Ecto neural progenitor cell (in vitro differentiated cells): ENCODE data around the gene RNF187.
A peak's percentile ranks its signal among the peaks of the same experiment; 100 is the strongest.
"Not testable (repeated sequence)": the region's sequence is repeated elsewhere in the genome, so short reads cannot be mapped to it uniquely, and the experiment has no call there.

Source experiments
- DNase-seq: peaks from one replicate; pipeline ENCODE4 v3.0.0-alpha.2; 2018; ENCODE audit warnings: low spot score

RNF187 gene

DNA sequence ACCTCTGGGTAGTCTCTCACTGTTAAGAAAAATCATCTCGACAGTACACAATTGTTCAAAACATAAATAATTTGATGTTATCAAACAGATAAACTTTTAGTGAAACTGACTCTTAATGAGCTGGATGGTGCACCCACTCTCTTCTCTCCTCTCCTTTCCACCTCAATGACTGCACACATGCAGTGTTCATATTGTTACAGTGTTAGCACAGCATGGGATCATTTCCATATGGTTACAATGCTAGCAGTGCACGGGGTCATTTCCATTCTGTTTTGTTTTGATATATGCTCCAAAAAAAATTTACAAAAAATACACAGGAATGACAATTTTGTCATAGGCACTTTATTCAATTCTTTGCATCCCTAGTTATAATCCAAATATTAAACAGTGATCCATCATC is 26.4 kb upstream of the RNF187 start:
- DNase-seq, result no peak

DNA sequence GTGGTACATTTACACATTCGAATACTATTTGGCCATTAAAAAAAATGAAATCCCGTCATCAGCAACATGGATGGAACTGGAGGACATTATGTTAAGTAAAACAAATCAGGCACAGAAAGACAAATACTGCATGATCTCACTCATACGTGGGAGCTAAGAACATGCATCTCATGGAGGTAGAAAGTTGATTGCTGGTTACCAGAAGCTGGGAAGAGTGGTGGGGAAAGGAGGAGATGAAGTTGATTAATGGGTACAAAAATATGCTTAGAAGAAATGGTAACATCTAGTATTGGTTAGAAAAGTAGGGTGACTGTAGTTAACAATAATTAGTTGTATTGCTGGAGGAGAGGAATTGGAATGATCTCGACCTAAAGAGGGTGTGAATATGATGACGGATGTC is 24.6 kb upstream of the RNF187 start:
- DNase-seq, result no peak

DNA sequence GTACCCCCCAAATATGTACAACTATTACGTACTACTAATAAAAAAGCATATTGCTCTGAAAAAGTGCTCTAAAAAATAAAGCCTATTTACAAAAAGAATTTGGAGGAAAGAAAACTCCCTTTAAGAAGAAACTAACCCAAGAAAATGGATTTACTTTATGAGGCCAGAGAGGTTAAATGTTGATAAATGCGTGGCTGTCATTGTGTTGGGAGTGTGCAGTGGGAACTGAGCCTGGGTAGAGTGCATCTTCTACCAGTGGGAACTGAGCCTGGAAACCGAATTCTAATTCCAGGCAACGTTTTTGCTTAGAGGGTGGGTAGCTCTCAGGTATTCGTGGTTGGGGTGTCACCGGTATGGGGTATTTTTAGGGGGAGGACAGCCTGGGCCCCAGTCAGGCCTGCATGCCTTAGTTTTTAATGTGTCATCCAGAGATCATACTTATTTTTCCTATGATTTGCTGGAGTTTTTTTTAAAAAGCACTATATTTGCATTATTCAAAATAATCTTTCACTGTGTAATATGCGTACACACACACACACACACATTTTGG is 24.1 kb upstream of the RNF187 start:
- no peak for DNase-seq

DNA sequence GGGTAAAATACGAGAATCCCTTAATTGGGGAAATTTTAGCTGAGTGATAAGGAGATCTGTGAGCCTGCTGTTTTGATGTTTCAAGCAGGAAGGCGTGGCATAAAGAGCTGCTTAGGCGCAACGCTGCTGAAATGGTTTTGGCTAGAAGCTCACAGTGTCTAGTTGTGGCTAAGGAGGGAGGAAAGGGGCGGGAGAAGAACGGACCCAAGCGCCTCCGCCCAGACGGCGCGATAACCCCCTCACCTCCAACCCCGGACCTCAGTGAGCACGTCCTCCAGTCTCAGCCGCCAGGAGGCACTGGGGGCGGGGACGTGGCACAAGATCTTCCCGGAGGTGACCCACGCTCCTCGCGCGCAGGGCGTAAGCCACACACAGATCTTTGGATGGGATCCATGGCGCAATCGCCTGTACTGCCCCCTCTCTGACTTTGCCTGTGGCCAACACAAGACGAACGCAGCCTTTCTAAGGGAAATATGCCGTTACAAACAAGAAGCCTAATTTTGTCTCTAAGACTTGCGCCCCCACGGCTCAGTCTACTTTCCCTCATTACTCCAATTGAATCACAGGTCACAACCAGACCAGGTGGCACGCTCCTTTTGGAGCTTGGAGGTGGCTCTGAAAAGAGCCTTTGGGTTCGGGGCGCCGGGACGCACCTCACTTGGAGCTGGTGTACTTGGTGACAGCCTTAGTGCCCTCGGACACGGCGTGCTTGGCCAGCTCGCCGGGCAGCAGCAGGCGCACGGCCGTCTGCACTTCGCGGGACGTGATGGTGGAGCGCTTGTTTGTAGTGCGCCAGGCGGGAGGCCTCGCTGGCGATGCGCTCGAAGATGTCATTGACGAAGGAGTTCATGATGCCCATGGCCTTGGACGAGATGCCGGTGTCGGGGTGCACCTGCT is 23.4 kb upstream of the RNF187 start:
- DNase-seq, result peak; percentile 83

DNA sequence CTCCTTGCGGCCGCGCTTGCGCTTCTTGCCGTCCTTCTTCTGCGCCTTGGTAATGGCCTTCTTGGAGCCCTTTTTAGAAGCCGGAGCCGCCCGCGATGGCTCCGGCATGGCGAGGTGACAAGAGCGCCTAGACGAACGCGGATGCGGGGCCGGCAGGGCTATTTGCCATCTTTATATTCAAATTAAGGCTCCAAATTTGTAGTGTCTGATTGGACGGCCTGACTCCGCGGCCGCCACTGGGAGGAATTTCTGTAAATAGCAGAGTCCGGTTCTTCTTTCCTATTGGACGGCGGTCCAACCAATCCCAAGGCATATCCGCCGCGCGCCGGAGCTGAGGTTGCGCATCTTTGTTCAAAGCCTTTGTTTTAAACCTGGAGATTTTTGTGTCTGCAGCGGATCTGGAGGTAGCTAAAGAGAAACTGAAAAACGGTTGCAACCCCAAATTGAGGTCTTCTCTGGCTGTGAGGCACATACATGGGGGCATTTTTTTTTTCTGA is 22.6 kb upstream of the RNF187 start:
- peak; percentile 93 for DNase-seq

DNA sequence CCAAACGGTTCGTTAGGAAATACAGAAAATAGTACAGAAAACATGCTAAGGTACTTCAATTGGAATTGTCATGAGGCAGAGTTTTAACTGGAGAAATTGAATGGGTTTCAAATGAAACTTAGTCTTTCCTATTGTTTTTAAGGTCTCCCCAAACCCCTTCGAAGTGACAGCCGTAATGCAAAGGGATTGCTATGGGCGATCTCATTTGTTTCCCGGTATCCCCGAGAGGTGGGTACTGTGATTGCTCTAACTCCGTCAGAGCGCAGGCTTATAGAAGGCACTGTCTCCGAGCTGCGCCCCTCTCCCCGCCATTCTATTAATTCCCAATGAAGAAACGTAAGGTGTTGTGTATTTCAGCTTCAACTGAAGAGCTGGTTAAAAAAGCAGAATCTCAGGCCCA is 22.0 kb upstream of the RNF187 start:
- DNase-seq, result no peak

DNA sequence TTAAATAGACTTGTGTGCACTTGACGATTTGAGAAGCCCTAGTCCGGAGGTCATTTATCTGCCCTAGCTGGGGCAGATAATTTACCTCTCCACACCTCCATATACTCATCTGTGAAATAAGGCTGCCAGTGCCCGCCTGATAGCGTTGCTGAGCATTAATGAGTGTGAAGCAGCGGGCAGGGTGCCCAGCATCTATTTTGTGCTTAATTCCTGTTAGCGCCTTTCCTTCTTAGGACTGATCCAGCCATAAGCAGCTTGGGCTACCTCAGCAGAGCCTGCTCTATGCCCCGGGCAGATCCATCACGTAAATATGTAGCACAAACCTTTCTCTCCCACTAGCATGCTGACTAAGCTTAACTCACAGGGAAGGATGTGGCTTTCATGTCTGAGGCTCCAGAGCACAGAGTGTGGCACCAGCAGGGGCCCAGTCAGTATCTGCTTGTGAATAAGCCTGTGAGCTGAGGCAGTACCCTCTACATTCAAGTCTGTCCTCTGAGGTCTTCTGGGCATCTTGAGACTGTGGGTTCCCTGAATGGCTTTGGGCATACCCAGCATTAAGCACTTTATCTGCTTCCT is 21.5 kb upstream of the RNF187 start:
- no peak for DNase-seq

DNA sequence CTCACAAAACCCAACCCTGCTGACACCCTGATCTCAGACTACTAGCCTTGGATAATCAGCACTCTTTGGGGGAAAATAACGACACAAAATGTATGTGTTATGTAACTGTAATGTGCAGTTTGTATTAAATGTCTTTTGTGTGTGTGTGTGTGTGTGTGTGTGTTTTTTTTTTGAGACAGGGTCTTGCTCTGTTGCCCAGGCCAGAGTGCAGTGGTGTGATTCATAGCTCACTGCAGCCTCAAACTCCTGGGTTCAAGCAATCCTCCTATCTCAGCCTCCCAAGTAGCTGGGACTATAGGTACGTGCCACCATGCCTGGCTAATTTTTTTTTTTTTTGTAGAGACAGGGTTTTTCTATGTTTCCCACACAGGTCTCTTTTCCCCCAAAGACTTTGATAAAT is 19.0 kb upstream of the RNF187 start:
- not testable (repeated sequence) for DNase-seq

DNA sequence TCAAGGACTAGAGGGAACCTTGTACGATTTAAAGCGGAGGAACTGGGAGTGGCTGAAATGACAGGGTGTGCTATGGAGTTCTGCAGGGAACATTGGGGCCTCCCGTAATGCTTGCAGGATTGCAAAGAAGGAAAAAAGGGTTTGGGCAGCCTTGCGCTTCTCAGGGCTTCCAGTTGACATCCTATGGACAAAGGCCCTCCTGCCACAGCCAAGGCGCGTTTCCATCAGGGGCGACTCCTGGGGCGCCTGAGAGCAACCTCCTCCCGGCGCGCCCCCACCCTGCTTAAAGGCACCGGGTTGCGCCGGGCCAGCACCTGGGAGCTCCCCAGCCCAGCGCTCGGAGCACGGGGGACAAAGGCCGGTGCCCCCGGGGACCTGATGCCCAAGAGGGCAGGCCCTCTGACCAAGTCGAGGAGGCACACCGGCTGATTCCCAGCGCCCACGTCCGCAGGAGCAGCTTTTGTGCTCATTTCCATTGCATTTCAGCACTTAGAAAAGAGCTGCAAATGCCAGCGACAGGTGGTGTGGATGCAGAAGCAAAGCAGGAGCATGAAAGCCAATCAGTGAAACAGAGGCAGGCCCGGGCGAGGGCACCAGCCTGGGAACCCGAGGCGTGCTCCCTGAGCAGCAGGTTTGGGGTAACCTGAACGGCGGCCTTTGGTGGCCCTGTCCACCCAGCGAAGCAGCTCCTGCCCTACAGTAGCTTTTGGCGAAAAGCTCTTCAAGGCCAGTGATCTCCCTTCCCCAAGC is 17.6 kb upstream of the RNF187 start:
- no peak for DNase-seq

DNA sequence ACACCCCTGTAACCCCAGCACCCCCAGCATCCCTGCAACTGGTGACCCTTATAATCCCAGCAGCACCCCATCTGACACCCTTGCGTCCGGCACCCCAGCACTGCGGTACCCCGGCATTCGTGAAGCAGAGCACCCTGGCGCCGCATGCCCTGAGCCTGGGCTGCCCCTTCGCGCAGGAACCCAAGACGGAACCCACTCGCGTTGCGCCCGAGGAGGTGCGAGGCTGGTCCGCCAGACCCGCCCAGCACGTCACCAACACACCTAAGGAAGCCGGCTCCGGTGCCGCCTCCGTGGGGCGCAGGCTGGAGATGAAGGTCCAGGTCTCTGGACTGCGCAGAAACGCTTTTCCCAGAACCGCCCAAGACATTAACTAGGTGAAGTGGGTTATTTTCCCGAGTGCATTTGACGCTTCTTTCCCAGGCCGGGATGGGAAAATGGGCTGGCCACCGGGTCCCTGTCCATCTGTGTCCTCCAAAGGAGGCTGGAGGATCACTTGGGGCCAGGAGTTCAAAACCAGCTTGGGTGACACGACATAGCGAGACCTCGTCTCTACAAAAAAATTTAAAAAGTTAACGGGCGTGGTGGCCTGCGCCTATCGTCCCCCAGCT is 15.9 kb upstream of the RNF187 start:
- DNase-seq, result no peak

DNA sequence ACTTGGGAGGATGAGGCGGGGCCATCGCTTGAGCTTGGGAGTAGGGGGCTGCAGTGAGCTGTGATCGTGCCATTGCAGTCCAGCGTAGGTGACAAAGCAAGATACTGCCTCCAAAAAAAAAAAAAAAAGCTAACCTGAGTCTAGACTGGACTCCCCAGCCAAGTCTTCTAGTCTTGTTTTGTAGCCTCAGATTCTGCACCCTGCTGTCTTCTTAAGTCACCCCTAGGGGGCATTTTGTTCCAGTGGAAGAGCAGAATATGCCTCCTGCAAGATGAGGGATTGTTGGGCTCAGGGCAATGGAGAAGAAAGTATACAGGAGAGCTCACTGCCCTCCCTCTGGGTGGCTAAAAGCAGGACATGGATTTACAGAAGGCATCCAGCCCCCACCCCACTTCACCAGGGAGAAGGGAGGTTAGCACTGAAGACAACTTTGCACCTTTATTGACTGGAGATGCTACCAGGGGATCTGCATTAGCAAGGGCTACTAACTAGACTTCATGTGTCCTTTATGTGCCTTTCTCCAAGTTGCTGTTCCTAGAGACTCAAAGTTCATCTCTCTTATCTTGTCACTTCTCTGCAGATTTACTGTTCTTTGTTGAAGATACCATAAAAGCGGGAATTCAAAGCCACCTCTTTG is 15.3 kb upstream of the RNF187 start:
- DNase-seq, result no peak

DNA sequence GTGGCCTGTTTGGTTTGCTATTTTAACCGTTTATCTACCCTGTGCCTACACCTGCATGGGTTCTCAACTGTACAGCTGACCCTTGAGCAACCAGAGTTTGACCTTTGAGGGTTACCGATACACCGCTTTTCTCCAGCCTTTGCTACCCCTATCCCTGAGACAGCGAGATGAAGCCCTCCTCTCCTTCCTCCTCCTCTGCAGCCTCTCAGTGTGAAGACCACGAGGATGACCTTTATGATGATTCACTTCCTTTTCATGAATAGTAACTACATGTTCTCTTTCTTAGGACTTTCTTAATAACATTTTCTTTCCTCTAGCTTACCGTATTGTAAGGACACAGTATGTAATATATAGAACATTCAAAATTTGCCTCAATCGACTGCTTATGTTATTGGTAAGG is 14.5 kb upstream of the RNF187 start:
- DNase-seq, result no peak

DNA sequence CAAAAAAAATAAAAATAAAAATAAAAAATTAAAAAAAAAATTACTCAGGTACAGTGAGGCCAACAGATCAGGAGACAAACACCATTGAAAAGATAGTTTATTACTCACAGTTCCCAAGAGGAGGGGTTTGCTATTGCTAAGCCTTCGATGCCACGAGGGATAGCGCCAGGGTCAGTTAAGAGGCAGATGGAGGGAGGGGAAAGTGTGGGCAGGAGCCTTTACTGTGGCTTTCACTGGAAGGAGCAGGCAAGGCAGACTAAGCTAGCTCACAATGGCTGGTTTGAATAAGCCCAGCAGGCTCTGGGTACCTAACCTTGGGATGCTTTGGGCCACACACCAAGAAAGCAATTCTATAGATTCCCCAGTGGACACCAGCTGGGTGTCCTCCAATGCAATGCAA is 12.7 kb upstream of the RNF187 start:
- no peak for DNase-seq

DNA sequence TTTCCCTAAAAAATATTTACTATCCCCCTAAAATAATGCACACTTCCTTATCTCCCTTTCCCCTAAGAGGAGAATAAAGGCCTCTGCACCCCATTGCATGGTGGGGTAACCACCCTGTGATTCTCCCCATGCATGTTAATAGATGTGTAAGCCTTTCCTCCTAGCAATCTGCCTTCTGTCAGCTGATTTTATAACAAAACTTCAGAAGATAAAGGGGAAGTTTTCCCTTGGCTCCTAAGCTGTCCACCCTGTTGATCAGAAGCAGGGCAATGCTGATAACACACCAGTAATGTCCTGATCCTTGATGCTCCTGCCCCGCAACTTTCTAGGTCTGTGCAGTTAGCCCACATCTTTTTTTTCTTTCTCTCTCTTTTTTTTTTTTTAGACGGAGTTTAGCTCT is 11.4 kb upstream of the RNF187 start:
- DNase-seq, result no peak

DNA sequence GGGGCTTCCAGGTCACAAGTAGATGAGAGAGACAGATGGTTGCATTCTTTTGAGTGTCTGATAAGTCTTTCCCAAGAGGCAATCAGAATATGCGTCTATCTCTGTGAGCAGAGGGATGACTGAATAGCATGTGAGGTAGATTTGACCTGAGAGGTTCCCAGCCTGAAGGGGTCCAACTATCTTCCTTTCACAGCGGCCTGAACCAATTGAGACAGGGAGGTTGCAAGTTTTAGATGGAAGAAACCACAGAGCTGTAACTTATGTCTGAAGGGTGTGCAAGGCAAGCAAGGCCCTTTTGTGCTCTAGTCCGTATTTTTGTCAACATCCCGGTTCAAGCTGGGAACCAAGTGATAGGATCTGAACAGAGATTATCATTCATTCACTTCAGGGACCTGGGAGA is 9.9 kb upstream of the RNF187 start:
- DNase-seq, result no peak

DNA sequence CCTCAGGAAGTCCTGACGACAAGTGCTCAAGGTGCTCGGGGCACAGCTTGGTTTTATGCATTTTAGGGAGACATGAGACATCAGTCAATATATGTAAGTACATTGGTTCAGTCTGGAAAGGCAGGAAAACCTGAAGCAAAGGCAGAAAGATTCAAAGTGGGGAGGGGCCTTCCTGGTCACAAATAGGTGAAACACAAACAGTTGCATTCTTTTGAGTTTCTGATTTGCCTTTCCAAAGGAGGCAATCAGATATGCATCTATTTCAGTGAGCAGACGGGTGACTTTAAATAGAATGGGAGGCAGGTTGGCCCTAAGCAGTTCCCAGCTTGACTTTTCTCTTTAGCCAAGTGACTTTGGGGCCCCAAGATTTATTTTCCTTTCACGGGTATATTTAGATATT is 8.9 kb upstream of the RNF187 start:
- DNase-seq, result no peak

DNA sequence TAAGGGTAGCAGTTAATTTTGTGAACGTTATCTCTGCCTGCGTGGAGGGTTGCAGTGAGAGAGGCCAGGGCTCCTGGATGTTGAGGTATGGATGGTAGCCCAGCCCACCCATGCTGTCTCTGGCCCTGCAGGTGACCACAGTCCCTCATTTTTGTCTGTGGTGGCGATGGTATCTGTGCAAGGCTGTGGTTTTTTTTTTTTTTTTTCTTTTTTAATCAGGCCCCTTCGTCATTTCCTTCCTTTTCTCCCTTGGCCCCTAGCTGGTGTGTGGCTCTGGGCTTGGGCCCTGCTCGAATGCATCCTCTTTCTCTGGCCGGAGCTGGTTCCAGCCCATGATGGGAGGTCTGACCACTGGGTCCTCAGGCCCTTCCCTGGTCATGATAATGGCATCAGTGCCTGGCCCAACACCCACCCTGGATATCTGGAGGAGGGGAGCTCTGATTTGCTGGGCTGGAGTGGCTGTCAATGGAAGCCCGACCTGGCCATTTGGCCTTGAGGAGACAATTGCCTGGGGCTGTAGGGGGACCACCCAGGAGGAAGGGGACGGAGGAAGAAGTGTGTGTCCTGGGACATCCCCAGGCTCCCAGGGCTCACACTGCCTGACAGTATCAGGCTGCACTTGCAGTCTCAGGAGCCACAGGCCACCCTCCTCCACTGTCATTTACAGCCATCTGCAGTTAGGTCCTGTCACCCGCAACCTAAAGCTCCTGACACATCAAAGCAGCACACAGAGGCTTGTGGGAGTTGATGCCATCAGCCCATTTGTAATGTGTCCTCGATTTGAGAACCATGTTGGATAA is 8.1 kb upstream of the RNF187 start:
- no peak for DNase-seq

DNA sequence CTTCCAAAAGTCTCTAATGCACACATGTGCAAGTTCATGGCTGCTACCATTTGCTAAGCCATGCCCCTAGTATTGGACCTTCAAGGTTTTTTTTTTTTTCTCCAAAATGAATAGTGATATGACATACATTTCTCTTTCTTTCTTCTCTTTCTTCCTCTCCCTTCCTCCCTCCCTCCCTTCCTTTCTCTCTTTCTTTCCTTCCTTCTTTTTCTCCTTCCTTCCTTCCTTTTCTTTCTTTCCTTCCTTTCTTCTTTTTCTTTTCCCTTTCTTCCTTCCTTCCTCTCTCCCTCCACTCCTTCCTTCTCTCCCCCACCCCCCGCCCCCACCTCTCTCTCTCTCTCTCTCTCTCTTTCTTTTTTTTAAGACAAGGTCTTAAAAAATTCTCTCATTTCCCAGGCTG is 3.4 kb upstream of the RNF187 start:
- no peak for DNase-seq

DNA sequence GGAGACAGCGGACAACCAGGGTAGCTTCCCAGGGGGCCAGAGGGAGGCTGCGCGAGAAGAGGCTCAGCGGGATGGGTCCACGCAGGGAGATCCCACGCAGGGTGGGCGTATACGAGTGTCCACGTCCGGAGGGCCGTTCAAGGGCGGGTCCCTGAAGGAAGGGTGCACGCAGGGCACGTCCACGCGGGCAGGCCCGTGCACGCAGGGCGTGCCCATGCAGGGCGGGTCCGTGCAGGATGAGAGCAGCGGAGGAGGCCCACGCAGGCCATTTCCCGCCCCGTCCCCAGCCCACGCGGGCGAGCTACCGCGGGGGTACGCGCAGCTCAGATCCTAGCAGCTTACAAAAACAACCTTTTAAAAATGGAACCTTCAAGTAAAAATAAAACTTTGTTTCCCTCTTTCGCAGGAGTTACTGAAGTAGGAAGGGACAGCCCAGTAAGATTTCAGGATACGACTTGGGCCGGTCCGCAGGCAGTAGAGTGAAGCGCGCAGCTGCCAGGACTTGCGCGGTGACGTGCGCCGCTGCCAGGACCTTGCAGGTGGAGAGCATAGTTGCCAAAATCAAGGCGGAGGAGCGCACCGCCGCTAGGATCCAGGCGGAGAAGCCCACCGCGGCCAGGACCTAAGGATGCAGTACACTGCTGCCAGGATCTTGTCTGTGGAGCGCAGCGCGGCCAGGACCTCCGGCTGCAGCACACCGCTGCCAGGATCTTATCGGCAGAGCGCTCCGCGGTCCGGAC is 416 bp upstream of the RNF187 start:
- DNase-seq, result peak; percentile 94

DNA sequence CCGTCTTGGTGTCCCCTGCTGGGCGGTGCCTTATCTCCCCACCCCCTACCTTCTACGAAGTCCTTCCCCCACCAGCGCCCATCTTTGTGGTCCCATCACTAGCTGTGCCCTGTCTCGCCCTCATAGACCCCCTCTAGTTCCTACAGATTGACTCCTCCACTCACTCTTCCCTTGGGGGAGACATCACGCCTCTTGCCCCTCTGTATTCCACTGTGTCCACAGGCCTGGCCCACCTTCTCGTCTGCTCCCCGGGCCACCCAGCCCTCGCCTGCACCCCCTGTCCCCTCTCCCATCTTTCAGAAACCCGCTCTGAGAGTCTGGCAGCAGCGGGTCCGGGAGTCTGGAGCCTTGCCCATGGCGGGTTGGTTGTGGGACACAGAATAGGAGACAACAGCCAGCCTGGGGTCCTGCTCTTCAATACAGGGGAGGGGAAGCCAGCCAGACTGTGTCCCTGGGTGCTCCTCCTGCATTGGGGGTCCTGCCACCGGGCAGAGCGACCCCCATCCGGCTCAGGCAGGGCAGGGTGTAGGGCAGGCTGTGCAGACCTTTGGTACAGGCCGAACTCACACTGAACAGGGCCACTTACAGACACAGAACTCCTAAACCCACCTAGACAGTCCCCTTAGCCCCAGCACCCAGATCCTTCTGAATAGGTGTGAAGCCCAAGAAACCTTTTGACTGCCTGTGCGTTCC is 1.1 kb downstream of the RNF187 start:
- DNase-seq, result no peak
